G401 (cell line): ENCODE results near the gene IFIT2. TPM values are rescaled to one million over a fixed set of nuclear protein-coding genes. Genes with fewer than 3 reads are reported as not detected.

Source experiments
- DNase-seq: peaks from one replicate; pipeline ENCODE4 v3.0.0-alpha.2; 2015; ENCODE audit warnings: low spot score
- in situ Hi-C: cut with HindIII; loops from 2 replicates; pipeline ENCODE4 v1.10.0; 2016; ENCODE audit warnings: low sequenced_read_pairs, mixed read lengths
- total RNA-seq: library from RNA; depleted of rRNA; stranded (reverse); fragments of >200 nt; shearing (Covaris generic); gene quantifications from 2 replicates; pipeline ENCODE4 v1.2.3, GENCODE V29; 2014; rRNA removed

The IFIT2 gene
- total RNA-seq, 1 experiment from 2014 or later, result 1.1 TPM

DNA sequence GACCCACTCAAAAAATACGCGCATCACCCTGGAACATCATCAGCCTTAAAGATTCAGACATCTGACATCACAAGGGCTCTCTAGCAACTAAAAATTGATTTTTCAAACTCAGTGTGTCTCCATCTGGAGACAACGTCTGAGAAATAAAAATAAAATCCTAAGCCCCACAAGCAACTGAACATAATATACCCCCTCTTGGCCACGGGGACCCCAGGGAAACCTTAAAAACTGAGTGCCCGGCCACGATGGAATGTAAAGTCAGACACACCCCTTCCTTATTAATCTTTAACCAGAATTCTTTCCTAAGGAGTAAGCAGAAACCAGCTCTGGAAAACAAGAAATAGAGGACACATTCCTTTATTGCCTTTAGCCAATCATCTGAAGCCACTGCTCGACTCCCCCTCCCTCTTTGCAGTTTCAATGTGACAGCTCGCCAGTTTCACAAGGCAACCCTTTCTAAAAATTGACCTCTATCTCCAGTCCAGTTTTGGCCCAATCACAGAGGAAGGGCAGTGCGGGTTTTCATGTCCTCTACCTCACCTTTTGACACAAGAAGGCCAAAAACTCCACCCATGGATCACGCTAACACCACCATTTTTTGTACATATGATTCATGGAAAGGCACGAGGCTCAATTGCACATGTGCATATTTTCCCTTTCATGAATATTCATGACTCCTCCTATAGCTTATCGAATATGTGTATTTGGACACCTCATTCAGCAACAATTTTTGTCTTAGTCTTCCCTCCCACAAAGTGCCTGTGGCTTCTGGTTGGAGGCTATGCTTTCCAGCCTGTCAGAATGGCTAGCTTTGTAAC lies 50.1 kb downstream of the IFIT2 start:
- DNase-seq, result no peak
- in situ Hi-C loops, result no loop called here

DNA sequence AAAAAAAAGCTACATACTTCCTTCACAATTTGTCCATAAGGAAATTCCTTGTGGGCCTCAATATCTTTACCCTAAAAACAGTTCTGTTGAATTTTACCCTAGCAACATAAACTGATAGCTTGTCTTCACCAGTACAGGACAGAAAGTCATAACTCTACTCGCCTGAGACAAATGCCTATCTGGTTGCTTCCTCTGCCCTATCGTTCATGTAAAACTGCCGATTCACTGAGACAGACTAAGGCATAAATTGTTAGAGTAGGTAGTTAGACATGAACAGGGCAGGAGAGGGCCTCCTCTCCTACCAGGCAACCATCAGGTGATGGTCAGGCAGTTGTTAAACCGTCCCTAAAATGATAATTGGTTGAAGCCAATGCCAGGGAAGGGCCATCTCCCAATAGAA lies 51.0 kb downstream of the IFIT2 start:
- no peak for DNase-seq
- in situ Hi-C loops, result no loop called here

GRCh38 chr10:89355394-89355931 lies 53.6 kb downstream of the IFIT2 start:
- in situ Hi-C loops, result no loop called here

GRCh38 chr10:89357096-89357495 lies 55.2 kb downstream of the IFIT2 start:
- no peak for DNase-seq
- in situ Hi-C loops, result no loop called here

More at GRCh38 chr10:89355394-89355931, 53.6 kb downstream of the IFIT2 start:
- DNase-seq, result no peak

- in situ Hi-C loops, result no loop called here
- no peak for DNase-seq
These were observed 56.1 kb downstream of the IFIT2 start for GRCh38 chr10:89357975-89358374.

Other genes starting within 250 kb of the IFIT2 start
- gene CH25H, start 94.7 kb upstream of the IFIT2 start, total RNA-seq, result not detected in 2 replicates
- gene LIPA, start 50.3 kb upstream of the IFIT2 start, total RNA-seq, result 23.0 and 32.1 TPM in 2 replicates
- 2.4 and 2.7 TPM in 2 replicates for gene IFIT3, start 26.0 kb downstream of the IFIT2 start, total RNA-seq
- gene IFIT1B, start 76.0 kb downstream of the IFIT2 start, total RNA-seq, result not detected in 2 replicates
- gene IFIT1, start 90.6 kb downstream of the IFIT2 start, total RNA-seq, result 19.2 and 21.7 TPM in 2 replicates
- 2.4 and 2.5 TPM in 2 replicates for gene IFIT5, start 112.5 kb downstream of the IFIT2 start, total RNA-seq
- gene SLC16A12, start 233.5 kb downstream of the IFIT2 start, total RNA-seq, result not detected in 2 replicates